HG02885 (cell line): Measurements from ENCODE around the gene MPZ.
"Not testable (repeated sequence)": the region's sequence is repeated elsewhere in the genome, so short reads cannot be mapped to it uniquely, and the experiment has no call there.

Experiments used
- ATAC-seq: cut with Tn5 transposase; IDR thresholded peaks from one replicate; pipeline ENCODE4 v1.9.1; 2021; ENCODE audit warnings: mild to moderate bottlenecking; ENCODE audit not compliant: unreplicated experiment, poor library complexity

MPZ gene

DNA sequence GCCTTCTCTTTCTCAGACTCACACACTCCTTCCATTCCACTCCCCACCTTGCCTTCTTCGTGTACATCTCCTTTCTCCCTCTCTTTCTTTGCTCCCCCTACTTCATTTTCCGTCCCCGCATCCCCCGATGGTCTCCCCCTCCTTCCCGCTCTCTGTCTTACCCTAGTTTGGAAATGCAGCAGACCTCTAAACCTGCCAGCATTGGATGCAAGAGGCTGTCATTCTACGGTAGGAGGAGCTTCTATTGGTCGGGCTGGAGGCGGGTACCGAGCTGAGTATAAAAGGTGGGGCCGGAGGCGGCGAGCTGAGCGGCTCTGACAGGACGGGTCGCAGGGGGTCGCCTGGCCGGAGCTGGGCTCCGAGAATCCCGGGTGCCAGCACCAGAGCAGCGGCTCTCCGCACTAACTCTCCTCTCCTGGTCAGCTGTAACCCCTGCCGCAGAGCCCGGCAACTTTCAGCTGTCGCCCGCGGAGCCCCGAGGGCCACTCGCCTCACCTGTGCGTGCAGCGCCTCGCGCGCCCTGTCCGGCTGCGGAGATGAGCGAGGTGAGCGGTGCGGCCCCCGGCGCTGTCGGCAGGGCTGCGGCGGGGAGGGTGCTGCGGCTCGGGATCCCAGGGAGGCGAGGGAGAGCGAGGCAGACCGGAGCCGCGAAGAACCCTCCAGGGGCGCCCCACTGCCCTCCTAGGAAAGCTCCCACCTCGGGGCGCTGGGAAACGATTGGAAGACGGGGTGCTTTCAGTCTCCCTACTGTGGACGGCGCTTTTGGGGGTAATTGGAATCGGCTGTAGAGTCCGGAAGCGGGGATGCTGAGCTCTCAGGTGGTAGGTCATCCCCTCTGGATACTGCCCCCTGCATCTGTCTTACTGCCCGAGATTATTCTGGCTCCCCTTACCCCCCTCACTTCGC, 51.1 kb downstream of the MPZ start, which contains the start of gene PCP4L1:
TSS of gene PCP4L1 (plus strand) at position 307 of the 906 bp plus-strand sequence. CDS start at position 537, 230 bp downstream.
- no peak for ATAC-seq

DNA sequence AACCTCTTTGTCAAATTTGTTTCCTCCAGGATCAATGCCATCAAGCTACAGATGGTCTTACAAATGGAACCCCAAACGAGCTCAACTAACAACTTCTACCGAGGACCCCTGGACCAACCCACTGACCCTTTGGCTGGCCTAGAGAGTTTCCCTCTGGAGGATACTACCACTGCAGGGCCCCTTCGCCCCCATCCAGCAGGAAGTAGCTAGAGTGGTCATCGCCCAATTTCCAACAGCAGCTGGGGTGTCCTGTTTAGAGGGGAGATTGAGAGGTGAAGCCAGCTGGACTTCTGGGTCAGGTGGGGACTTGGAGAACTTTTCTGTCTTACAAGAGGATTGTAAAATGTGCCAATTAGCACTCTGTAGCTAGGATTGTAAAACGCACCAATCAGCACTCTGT, 52.7 kb downstream of the MPZ start:
- ATAC-seq: not testable (repeated sequence)

- not testable (repeated sequence) for ATAC-seq
Observed at GRCh38 chr1:161255955-161256520, 53.7 kb downstream of the MPZ start.

GRCh38 chr1:161255302-161255701, 54.5 kb downstream of the MPZ start:
- ATAC-seq: not testable (repeated sequence)
